A549 (cell line): ENCODE measurements around the gene TSKS. TPM values are rescaled to one million over a fixed set of nuclear protein-coding genes. Genes with fewer than 3 reads are reported as not detected.

ENCODE experiments used
- ATAC-seq, 2 experiments: fragments of 200-7000 bp in 1 of 2; fragments of >200 bp in 1 of 2; cut with Nextera tagmentation in 1 of 2; cut with Tn5 transposase in 1 of 2; 3 replicates each; pipeline versions ENCODE4 v1.8.0 to v1.9.1; 2018 to 2020; ENCODE audit warnings: mild to moderate bottlenecking in 1 of 2, moderate library complexity in 1 of 2
- CTCF ChIA-PET: fragments of 300-600 bp; sonication (Branson Sonifier 250); formaldehyde crosslinking; extraction: SDS; loops from one replicate; lab custom pipeline; 2021; ENCODE audit warnings: antibody characterized with exemption, inconsistent platforms; lab: Yijun Ruan, JAX
- POLR2A ChIA-PET: fragments of 350-600 bp; formaldehyde crosslinking; extraction: SDS; loops from one replicate; lab custom pipeline; 2021; ENCODE audit warnings: antibody characterized with exemption, inconsistent platforms; lab: Yijun Ruan, JAX
- DNase-seq, 2 experiments: peaks; one replicate each; pipeline versions ENCODE4 v3.0.0 to v3.0.0-alpha.2; 2011 to 2016; ENCODE audit warnings: low read depth in 1 of 2, low spot score in 1 of 2
- FAIRE-seq: peaks from 2 replicates; lab custom pipeline; 2011; peaks lifted over from hg19 to GRCh38; lab: Jason Lieb, UNC
- H3K27ac ChIP-seq, 2 experiments: fragments of >200 bp; sonication (Bioruptor Twin); formaldehyde crosslinking; 3 replicates each; pipeline ENCODE4 v1.5.1; 2016 to 2017
- H3K4me1 ChIP-seq: fragments of >200 bp; sonication (Bioruptor Twin); formaldehyde crosslinking; 3 replicates; pipeline ENCODE4 v1.6.1; 2016
- H3K4me2 ChIP-seq: fragments of >200 bp; sonication (Bioruptor Twin); formaldehyde crosslinking; 3 replicates; pipeline ENCODE4 v1.6.1; 2016
- H3K4me3 ChIP-seq: fragments of >200 bp; sonication (Bioruptor Twin); formaldehyde crosslinking; 3 replicates; pipeline ENCODE4 v1.5.1; 2016
- H3K9me3 ChIP-seq: fragments of >200 bp; sonication (Bioruptor Twin); formaldehyde crosslinking; 3 replicates; pipeline ENCODE4 v1.6.1; 2016
- CBX2 ChIP-seq: fragments of 200-600 bp; sonication (generic); IDR thresholded peaks from 2 replicates; pipeline ENCODE4 v1.6.1; 2016; ENCODE audit warnings: low read depth, mild to moderate bottlenecking, borderline replicate concordance
- CHD4 ChIP-seq: fragments of 200-600 bp; sonication (generic); IDR thresholded peaks from 2 replicates; pipeline ENCODE4 v1.6.1; 2016; ENCODE audit warnings: antibody characterized with exemption, mild to moderate bottlenecking, borderline replicate concordance
- E2F6 ChIP-seq: IDR thresholded peaks from 2 replicates; pipeline ENCODE4 v1.6.1; 2012; ENCODE audit warnings: low read depth, borderline replicate concordance
- EHMT2 ChIP-seq: fragments of 200-600 bp; sonication (generic); IDR thresholded peaks from 2 replicates; pipeline ENCODE4 v1.6.1; 2016; ENCODE audit warnings: antibody characterized with exemption, low read depth, mild to moderate bottlenecking, moderate library complexity
- EP300 ChIP-seq, 2 experiments: fragments of >200 bp; sonication (Bioruptor Twin); formaldehyde crosslinking; IDR thresholded peaks; 2 replicates in 1 of 2; 3 replicates in 1 of 2; pipeline ENCODE4 v1.6.1; 2016 to 2017
- FOXS1 ChIP-seq: fragments of 250-450 bp; sonication (Bioruptor Pico); IDR thresholded peaks from 2 replicates; pipeline ENCODE4 v1.5.0; 2020; ENCODE audit warnings: mild to moderate bottlenecking, moderate library complexity
- GATA3 ChIP-seq: IDR thresholded peaks from 2 replicates; pipeline ENCODE4 v1.6.1; 2012; ENCODE audit warnings: borderline replicate concordance
- HDAC2 ChIP-seq: fragments of 200-600 bp; sonication (generic); IDR thresholded peaks from 2 replicates; pipeline ENCODE4 v1.6.1; 2016
- HEYL ChIP-seq: fragments of 250-450 bp; sonication (Bioruptor Pico); IDR thresholded peaks from 2 replicates; pipeline ENCODE4 v1.8.0; 2021; ENCODE audit warnings: mild to moderate bottlenecking, moderate library complexity
- HOXB13 ChIP-seq: fragments of 250-450 bp; sonication (Bioruptor Pico); IDR thresholded peaks from 2 replicates; pipeline ENCODE4 v1.5.0; 2020; ENCODE audit warnings: low read depth, mild to moderate bottlenecking, moderate library complexity
- KDM1A ChIP-seq: fragments of 200-600 bp; sonication (generic); IDR thresholded peaks from 2 replicates; pipeline ENCODE4 v1.6.1; 2016; ENCODE audit warnings: low read depth, mild to moderate bottlenecking
- MAFK ChIP-seq: fragments of 450-650 bp; IDR thresholded peaks from 2 replicates; pipeline ENCODE4 v1.6.1; 2014; ENCODE audit not compliant: partially characterized antibody
- MYC ChIP-seq: IDR thresholded peaks from 2 replicates; pipeline ENCODE4 v1.6.1; 2012; ENCODE audit warnings: mild to moderate bottlenecking, inconsistent platforms, low read length, improper control_type of control experiment, borderline replicate concordance
- RCOR1 ChIP-seq: fragments of 150-350 bp; IDR thresholded peaks from 2 replicates; pipeline ENCODE4 v1.6.1; 2014; ENCODE audit warnings: antibody characterized with exemption, low read length, low read depth
- RFX5 ChIP-seq: fragments of 450-650 bp; IDR thresholded peaks from 2 replicates; pipeline ENCODE4 v1.7.1; 2014; ENCODE audit warnings: antibody characterized with exemption, mild to moderate bottlenecking, moderate library complexity
- SMC3 ChIP-seq: fragments of >200 bp; sonication (Bioruptor Twin); formaldehyde crosslinking; IDR thresholded peaks from 3 replicates; pipeline ENCODE4 v1.6.1; 2018; ENCODE audit warnings: inconsistent platforms
- SREBF2 ChIP-seq: fragments of 450-650 bp; IDR thresholded peaks from 2 replicates; pipeline ENCODE4 v1.6.1; 2014; ENCODE audit warnings: mild to moderate bottlenecking, moderate library complexity
- ZC3H11A ChIP-seq: fragments of 450-650 bp; IDR thresholded peaks from 2 replicates; pipeline ENCODE4 v1.6.1; 2014; ENCODE audit warnings: antibody characterized with exemption, mild to moderate bottlenecking
- ZNF302 ChIP-seq: fragments of 250-450 bp; sonication (Bioruptor Pico); IDR thresholded peaks from 2 replicates; pipeline ENCODE4 v1.9.0; 2021; ENCODE audit warnings: inconsistent platforms, mild to moderate bottlenecking, moderate library complexity
- WGBS: methylation state at CpG from one replicate; pipeline ENCODE4 v1.1.6; 2017; ENCODE audit errors: missing lambda C conversion rate; 5-methylcytosine and 5-hydroxymethylcytosine counted together
- polyA plus RNA-seq, 4 experiments: library from polyadenylated mRNA; depleted of rRNA in 3 of 4; stranded (reverse); fragments of >200 nt; fragmentation: RNase III in 1 of 4; extraction: RNeasy Plus Mini Kit Qiagen cat#74134 plus additional on column Dnase treatment in 1 of 4; gene quantifications; 2 replicates in 3 of 4; 3 replicates in 1 of 4; pipeline ENCODE4 v1.2.3, GENCODE V29; 2011 to 2017
- TF ChIP-seq, protein P1 (sequence below): fragments of 250-450 bp; sonication (Bioruptor Pico); IDR thresholded peaks from 2 replicates; pipeline ENCODE4 v1.5.0; 2020; ENCODE audit warnings: low read depth, mild to moderate bottlenecking, moderate library complexity
- TF ChIP-seq, protein P2 (sequence below): fragments of >200 bp; sonication (Bioruptor Twin); formaldehyde crosslinking; IDR thresholded peaks from 2 replicates; pipeline ENCODE4 v1.6.1; 2016
- TF ChIP-seq, protein P3 (sequence below): fragments of 200-600 bp; sonication (generic); IDR thresholded peaks from 2 replicates; pipeline ENCODE4 v1.6.1; 2016; ENCODE audit warnings: antibody characterized with exemption, mild to moderate bottlenecking, moderate library complexity

Gene TSKS
- polyA plus RNA-seq, 2 of the 4 experiments (the other 2 are of a cell fraction), result not detected

- ChIA-PET CTCF (interaction anchor here (0.9 to 1.5 kb wide), 3 partner anchors 20 to 89 kb away, joined by 3 to 4 read pairs (median 3); no protein-coding TSS in a partner anchor), POLR2A (no interaction called here)
- FAIRE-seq, result no peak
- no peak overlapping the region for H3K27ac ChIP-seq
- H3K4me2 ChIP-seq, result no peak overlapping the region
- DNase-seq, result no peak
- no peak overlapping the region for H3K4me3 ChIP-seq
- no peaks in the 10 kb centered on the region for H3K9me3 ChIP-seq
- peaks cover 14% of the 10 kb centered on the region for H3K4me1 ChIP-seq
- no peak for TF ChIP-seq EHMT2
- TF ChIP-seq KDM1A, result 0 out of 2 replicates have a peak, but pooled peaks have one; percentile 43
- TF ChIP-seq MAFK, result no peak
- 91% methylated on average over 17 of the region's 20 CpGs for whole genome bisulfite sequencing
- ATAC-seq, result no peak
Observed at GRCh38 chr19:49805822-49806619, 42.9 kb upstream of the TSKS start.

- 92% methylated on average over 6 of the region's 6 CpGs for WGBS
- DNase-seq, result no peak
- no peak for ATAC-seq
Observed at GRCh38 chr19:49803529-49803856, 40.4 kb upstream of the TSKS start.

More at GRCh38 chr19:49803529-49803856, 40.4 kb upstream of the TSKS start:
- Histone ChIP-seq H3K4me1 (peaks cover 8% of the 10 kb centered on the region), H3K9me3 (no peaks in the 10 kb centered on the region), H3K4me3 (no peak overlapping the region), H3K27ac (no peak overlapping the region), H3K4me2 (no peak overlapping the region)
- no peak for TF ChIP-seq CHD4
- no peak for TF ChIP-seq EP300 (IDR thresholded peaks at IDR 0.05)
- no peak for TF ChIP-seq HDAC2
- TF ChIP-seq KDM1A, result no peak
- TF ChIP-seq, protein P1, sequence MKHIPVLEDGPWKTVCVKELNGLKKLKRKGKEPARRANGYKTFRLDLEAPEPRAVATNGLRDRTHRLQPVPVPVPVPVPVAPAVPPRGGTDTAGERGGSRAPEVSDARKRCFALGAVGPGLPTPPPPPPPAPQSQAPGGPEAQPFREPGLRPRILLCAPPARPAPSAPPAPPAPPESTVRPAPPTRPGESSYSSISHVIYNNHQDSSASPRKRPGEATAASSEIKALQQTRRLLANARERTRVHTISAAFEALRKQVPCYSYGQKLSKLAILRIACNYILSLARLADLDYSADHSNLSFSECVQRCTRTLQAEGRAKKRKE, result no peak
- TF ChIP-seq MYC, result no peak
- TF ChIP-seq, protein P2, sequence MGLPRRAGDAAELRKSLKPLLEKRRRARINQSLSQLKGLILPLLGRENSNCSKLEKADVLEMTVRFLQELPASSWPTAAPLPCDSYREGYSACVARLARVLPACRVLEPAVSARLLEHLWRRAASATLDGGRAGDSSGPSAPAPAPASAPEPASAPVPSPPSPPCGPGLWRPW, result no peak
- no peak for TF ChIP-seq SMC3
- no peak for TF ChIP-seq E2F6
- no peak for TF ChIP-seq CBX2
- TF ChIP-seq SREBF2, result no peak
- TF ChIP-seq ZC3H11A, result no peak
- TF ChIP-seq RFX5, result no peak
- TF ChIP-seq ZNF302 (CRISPR knock-in tag), result no peak
- TF ChIP-seq RCOR1, result no peak
- TF ChIP-seq FOXS1 (CRISPR knock-in tag), result no peak
- TF ChIP-seq HEYL (CRISPR knock-in tag), result no peak
- TF ChIP-seq, protein P3, sequence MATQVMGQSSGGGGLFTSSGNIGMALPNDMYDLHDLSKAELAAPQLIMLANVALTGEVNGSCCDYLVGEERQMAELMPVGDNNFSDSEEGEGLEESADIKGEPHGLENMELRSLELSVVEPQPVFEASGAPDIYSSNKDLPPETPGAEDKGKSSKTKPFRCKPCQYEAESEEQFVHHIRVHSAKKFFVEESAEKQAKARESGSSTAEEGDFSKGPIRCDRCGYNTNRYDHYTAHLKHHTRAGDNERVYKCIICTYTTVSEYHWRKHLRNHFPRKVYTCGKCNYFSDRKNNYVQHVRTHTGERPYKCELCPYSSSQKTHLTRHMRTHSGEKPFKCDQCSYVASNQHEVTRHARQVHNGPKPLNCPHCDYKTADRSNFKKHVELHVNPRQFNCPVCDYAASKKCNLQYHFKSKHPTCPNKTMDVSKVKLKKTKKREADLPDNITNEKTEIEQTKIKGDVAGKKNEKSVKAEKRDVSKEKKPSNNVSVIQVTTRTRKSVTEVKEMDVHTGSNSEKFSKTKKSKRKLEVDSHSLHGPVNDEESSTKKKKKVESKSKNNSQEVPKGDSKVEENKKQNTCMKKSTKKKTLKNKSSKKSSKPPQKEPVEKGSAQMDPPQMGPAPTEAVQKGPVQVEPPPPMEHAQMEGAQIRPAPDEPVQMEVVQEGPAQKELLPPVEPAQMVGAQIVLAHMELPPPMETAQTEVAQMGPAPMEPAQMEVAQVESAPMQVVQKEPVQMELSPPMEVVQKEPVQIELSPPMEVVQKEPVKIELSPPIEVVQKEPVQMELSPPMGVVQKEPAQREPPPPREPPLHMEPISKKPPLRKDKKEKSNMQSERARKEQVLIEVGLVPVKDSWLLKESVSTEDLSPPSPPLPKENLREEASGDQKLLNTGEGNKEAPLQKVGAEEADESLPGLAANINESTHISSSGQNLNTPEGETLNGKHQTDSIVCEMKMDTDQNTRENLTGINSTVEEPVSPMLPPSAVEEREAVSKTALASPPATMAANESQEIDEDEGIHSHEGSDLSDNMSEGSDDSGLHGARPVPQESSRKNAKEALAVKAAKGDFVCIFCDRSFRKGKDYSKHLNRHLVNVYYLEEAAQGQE, result no peak
- TF ChIP-seq GATA3, result no peak
- no peak for TF ChIP-seq HOXB13
- POLR2A ChIA-PET, result no interaction called here
- FAIRE-seq, result no peak
- CTCF ChIA-PET, result no interaction called here
